ENCODE data around the gene CFAP20DC.

DNA sequence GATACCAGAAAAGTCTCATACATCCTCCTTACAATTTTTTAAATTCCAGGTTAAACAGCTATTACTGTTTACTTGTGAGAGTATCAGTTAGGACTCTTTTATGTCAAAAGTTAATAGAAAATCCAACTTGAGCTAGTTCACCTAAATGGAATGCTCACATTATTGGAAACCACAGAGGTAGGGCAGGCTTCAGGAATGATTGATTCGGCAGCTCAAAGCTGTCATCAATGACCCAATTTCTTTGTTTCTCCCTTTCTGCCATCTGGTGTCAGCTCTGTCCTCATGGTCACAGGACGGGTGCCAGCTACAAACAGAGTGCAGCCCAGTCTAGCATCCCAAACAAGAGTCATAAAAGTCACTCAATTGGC is 32.2 kb downstream of the CFAP20DC start:
- TF ChIP-seq, protein P1, sequence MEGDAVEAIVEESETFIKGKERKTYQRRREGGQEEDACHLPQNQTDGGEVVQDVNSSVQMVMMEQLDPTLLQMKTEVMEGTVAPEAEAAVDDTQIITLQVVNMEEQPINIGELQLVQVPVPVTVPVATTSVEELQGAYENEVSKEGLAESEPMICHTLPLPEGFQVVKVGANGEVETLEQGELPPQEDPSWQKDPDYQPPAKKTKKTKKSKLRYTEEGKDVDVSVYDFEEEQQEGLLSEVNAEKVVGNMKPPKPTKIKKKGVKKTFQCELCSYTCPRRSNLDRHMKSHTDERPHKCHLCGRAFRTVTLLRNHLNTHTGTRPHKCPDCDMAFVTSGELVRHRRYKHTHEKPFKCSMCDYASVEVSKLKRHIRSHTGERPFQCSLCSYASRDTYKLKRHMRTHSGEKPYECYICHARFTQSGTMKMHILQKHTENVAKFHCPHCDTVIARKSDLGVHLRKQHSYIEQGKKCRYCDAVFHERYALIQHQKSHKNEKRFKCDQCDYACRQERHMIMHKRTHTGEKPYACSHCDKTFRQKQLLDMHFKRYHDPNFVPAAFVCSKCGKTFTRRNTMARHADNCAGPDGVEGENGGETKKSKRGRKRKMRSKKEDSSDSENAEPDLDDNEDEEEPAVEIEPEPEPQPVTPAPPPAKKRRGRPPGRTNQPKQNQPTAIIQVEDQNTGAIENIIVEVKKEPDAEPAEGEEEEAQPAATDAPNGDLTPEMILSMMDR (IDR thresholded peaks at IDR 0.05; ENCODE audit: poor library complexity): no peak
- TF ChIP-seq EZH2phosphoT487 (IDR thresholded peaks at IDR 0.05; ENCODE audit: low read depth, severe bottlenecking, unreplicated experiment): no peak
